NCI-H345 treated with DMSO at 0.1 percent for 48 hours (cell line): ENCODE data around the gene CHMP1A.
"Not testable (repeated sequence)": the region's sequence is repeated elsewhere in the genome, so short reads cannot be mapped to it uniquely, and the experiment has no call there.

ENCODE experiments used
- DNase-seq: peaks from one replicate; lab custom pipeline; 2025; ENCODE audit not compliant: unreplicated experiment; lab: John Stamatoyannopoulos, UW

The CHMP1A gene

DNA sequence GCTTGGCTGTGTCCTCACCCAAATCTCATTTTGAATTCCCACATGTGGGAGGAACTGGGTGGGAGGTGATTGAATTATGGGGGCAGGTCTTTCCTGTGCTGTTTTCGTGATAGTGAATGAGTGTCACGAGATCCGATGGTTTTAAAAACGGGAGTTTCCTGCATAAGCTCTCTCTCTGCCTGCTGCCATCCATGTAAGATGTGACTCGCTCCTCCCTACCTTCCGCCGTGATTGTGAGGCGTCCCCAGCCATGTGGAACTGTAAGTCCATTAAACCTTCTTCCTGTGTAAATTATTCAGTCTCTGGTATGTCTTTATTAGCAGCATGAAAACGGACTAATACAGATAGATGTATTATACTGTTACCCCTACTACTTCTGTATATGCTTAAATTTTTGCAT, 3.7 kb upstream of the CHMP1A start:
- DNase-seq: no peak

DNA sequence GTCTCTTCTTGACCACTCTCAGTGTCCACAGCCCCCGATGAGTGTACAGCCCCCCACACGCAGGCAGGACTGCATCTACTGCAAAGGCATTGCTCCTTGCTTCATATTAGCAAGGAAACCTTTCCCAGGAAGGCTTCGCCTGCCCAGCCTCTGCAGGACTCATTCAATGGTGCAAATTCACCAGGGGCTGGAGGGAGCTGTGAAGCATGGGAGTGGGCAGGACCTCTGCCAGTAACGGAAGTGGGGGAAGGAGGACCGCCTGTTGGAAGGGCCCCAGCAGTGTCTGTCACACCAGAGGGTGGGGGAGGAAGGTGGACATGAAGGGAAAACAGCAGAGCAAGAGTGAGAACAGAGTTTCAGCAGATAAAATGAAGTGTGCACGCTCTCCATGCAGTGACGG, 2.6 kb upstream of the CHMP1A start:
- DNase-seq: no peak

DNA sequence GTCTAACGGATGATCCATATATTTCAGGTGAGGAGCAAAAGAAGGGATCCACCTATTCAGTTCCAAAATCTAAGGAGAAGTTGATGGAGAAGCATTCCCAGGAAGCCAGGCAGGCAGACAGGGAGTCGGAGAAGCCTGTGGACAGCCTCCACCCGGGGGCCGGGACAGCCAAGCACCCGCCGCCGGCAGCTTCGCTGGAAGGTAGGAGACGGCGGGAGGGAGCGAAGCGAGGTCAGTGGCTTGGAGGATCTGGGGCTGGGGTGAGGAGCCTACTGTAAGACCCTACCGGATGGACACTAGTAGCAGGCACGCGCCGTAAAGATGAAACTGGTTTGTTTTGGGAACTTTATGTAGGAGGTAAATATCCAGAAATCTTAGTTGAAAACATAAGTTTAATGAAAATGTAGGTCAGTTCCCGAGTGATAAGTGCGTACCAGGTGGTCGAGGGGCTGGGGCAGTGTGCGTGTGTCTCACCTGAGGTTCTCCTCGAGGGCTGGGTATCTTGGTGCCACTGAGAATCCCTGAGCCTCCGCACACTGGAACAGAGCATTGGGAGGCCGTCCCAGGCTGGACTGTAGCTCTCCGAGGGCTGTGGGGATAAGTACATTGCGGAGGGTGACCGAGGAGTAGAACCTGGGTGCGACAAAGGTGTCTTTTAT, 842 bp upstream of the CHMP1A start:
- DNase-seq: no peak

DNA sequence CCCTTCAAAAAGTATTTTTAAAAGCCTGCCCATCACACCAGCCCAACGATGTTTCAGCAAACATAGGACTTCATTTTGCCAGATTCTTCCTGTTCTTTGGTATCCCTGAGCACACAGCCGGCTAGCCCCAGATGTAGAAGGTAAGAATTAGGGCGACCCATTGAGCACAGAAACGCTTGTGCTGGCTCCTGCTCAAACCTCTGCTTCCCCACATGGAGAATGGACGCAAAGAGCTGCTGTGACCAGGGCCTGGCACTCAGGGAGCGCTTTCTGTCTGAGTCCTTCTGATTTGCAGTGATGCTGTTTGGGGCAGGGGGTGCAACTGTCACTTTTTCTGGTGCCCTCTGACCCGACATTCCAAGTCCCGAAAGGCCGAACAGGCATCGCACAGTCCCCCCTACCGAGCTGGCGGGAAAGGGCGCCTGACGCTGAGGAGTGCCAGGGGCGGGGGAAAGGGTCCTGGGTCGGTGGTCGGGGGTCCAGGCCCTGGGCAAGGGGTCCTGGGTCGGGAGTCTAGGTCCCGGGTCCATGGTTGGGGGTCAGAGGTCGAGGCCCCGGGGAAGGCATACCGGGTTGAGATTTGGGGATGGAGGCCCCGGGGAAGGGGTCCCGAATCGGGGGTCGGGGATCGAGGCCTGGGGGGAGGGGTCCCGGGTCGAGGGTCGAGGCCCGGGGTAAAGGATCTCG, 930 bp downstream of the CHMP1A start:
- DNase-seq: no peak

DNA sequence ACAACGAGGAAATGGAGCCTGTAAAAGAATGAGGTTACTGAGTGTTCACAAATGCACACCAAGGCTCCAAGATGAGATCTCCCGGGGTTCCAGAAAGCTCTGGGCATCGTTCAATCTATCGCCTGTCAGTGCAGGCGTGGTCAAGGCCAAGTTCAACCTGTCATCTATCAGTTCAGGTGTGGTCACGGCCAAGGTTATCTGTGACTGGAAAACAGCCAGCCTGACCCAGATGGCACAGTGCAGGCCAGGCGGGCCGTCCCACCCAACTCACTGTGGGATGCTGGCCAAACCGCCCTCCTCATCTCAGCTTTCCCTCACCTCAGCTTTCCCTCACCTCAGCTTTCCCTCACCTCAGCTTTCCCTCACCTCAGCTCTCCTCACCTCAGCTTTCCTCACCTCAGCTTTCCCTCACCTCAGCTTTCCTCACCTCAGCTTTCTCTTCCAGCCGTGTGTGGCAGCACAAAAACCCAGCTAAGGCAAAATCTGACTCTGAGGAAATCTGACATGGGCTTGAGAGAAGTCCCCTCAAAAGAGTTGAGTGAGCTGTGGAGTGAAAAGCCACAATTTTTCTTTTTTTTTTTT, 2.4 kb downstream of the CHMP1A start:
- no peak for DNase-seq

DNA sequence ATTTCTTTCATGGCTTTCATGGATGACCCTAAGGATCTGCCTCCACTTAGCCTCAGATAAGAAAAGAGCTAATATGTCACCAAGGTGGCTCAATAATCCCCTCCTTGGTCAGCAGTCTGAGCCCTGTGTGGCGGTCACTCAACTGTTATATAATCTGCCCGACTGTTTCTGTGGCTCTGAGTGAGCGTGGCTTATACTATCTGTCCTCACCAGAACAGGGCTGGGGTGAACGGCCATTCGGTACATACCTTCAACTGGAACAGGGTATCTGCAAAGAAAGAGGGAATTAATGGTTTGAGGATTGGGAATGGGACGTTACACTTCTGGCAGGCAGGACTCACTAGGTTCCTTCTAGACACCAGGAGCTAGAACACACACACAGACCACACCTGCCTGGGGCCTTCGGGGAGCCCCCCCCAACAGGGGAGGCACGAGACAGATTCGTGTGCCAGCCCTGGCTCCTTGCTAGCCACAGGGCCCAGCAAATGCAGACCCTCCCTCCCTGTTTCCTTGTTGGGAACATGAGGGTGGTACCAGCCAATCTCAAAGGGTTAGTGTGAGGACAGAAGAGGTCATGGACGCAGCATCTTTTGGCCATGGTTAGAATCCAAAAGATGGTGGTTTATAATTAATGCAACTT, 3.7 kb downstream of the CHMP1A start:
- DNase-seq: no peak

DNA sequence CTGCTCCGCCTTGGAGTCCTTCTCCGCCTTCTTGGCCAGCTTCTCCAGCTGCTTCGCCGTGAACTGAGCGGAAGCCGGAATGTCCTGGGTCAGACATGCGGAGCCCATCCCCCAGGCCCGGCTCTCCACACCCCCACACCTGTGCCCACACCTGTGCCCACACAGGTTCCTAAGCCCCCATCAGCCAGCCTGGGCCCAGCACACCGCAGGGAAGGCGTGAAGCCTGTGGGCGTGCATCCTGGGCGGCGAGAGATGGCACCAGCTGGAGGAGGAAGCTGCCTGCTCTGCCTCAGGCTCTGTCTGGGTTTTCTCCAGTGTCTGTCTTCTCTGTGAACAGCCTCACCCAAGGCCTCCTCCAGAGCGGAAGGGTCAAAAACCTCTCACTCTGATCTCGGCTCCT, 5.9 kb downstream of the CHMP1A start:
- no peak for DNase-seq

DNA sequence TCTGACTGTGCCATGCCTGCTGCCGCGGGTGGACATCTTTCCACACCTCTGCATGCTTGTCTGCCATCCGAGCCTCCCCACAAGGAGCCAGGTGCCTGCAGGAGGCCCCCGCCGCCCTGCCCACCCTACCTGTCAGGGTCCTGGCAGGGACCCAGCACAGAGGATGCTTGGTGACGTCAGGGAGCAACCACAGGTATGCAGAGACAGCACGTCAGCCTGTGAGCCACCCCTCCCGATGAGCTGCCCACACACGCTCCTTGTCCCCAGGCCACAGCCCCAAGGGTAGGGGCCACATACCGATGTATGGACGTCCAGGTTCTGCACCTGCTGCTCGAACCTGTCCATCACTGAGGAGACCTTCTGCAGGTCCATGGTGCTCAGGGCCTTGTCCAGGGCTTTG, 10.6 kb downstream of the CHMP1A start:
- DNase-seq: no peak

DNA sequence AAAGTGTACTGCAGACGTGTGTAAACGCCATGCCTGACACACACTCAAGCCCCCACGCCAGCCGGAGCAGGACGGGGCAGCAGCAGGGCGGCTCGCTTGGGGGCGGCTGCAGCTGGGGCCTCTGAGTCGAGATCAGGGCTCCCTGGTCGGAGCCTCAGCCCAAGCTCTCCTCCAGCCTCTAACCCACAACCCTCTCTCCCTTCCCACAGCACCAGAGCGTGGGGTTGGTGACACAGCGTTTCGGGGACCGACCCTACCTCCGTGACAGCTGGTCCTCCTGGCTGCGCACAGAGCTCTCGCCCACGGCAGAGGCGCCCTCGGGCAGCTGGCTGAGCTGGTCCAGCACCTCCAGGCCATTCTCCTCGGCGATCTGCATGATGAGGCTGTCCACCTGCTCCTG, 11.2 kb downstream of the CHMP1A start:
- DNase-seq: no peak

DNA sequence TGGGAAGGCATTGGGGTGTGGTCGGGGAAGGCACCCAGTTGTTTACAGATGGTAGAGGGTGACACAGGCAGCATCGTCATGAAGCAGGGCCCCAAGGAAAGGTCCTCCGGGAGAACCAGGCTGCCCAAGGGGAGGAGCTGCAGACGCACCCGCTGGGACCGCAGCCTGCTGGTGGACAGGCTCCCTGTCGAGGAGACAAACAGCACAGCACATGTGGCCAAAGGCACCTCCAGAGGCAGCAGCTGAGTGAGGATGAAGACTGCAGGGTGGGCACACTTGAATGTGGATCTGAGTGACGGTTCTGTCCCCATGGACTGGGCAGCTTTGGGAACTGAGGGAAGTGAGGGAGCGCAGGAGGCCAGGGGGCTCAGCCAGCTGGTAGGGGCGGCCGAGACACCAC, 12.4 kb downstream of the CHMP1A start:
- DNase-seq: no peak

DNA sequence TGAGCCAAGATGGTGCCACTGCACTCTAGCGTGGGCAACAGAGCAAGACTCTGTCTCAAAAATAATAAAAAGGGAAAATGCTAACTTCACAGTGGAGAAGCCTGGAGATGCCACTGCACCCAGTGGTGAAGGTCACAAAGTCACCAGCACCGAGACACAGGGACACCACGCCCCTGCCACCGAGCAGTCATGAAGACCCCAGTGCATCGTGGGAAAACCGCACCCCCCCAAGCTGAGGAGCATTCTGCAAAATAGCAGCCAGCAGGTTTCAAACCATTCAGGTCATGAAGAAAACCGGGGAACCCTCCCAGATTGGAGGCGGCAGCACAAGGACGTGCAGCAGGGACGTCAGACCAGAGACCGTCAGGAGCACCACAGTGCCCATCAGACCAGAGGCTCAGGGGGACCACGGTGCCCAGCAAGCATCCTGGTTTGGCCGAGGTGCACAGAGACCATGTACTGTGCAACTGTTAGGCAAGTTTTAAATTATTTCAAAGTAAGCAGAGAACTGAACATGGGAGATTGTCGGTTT, 13.7 kb downstream of the CHMP1A start:
- DNase-seq: no peak

DNA sequence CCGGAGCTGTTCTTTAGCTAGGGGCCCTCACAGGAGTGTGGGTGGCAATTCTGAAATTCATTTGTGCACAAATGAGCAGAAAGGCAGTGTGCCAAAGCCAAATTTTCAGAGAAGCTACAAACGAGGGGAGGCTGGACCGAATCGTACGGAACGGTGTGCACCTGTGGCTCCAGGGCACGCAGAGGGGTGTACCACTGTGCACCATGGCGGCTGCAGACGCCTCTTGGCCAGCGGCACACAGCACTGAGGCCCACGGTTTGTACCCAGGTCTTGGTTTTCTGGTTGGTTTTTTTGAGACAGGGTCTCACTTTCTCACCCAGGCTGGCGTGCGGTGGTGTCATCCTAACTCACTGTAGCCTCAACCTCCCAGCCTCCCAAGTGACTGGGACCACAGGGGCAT, 14.9 kb downstream of the CHMP1A start:
- DNase-seq: no peak

DNA sequence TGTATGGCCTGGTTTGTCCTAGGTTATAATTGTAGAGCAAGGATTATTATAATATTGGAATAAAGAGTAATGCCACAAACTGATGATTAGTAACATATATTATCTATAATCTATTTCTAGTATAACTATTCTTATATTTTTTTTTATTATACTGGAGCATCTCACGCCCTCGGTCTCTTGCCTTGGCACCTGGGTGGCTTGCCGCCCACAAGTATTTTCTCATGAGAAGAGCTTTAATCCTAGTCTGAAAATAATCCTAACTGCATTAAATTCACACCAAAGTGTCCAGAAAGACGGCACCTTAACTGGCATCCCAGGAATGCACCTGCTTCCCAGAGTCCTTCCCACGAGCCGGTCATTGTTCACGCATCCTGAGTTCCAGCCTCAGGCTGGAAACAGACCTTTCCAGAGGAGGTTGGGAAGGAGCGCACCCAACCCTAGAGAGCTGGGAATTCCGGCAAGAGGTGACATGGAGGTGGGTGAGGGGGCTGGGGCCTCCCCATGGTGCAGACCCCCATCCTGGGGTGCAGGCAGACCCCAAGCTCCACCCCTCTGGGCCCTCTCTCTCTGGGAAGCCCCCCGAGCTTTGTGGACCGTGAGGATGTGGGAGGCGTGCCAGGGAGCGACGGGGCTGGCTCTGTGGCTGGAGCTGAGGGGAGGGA, 15.9 kb downstream of the CHMP1A start:
- no peak for DNase-seq

DNA sequence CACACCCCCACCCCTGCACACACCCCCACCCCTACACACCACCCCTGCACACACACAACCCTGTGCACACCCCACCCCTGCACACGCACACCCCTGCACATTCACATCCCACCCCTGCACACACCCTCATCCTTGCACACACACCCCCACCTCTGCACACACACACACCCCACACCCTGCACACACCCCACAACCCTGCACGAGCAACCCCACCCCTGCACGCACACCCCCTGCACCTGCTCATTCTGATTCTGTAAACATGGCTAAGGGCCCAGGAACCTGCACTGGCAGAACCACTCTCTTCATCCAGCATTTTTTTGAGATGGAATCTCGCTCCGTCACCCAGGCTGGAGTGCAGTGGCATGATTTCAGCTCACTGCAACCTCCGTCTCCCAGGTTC, 18.1 kb downstream of the CHMP1A start:
- no peak for DNase-seq

DNA sequence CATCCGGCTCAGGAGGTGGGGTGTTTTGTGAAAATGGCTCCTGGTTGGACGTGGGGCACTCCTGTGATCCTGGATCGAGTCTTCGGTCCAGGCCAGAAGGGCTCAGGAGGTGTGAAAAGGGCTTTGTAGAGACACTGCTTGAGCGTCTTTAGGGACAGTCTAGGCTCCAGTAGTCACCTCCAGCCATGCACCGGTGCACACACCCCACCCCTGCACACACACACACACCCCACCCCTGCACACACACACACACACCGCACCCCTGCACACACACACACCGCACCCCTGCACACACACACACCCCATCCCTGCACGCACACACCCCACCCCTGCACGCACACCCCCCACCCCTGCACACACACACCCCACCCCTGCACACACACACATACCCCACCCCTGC, 19.1 kb downstream of the CHMP1A start:
- no peak for DNase-seq

DNA sequence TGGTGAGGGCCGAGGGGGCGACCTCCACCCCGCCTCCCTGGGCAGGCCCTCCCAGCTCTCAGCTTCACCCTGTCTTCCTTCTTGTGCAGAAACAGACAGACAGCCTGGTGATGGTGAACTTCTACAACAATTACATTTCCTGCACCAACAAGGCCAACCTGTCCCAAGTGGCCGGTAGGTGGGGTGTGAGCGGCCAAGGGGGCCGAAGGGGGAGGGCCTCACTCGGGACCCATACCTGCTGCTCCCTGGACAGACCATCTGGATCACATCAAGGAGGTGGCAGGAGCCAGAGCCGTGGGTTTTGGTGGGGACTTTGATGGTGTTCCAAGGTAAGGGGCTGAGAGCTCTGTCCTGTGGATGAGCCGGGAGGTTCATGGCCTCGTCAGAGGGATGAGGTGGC, 20.1 kb downstream of the CHMP1A start:
- no peak for DNase-seq

DNA sequence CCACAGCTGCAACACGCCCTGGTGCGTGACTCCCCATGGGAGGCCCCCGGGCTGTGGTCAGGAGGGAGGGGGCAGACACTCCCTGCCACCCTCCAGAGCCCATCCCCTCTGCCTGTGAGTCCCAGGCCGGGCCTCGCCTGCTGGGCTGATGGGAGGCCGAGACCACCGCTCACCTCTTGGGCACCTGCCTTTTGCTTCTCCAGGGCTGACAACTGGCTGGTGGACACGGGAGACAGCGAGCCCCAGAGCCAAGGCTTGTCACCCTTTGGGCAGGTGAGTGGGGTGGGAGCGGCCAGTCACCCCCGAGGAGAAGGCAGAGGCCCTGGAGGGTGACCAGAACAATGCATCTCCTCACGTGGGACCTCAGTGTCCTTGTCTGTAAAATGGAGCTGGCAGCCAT, 20.8 kb downstream of the CHMP1A start:
- no peak for DNase-seq

DNA sequence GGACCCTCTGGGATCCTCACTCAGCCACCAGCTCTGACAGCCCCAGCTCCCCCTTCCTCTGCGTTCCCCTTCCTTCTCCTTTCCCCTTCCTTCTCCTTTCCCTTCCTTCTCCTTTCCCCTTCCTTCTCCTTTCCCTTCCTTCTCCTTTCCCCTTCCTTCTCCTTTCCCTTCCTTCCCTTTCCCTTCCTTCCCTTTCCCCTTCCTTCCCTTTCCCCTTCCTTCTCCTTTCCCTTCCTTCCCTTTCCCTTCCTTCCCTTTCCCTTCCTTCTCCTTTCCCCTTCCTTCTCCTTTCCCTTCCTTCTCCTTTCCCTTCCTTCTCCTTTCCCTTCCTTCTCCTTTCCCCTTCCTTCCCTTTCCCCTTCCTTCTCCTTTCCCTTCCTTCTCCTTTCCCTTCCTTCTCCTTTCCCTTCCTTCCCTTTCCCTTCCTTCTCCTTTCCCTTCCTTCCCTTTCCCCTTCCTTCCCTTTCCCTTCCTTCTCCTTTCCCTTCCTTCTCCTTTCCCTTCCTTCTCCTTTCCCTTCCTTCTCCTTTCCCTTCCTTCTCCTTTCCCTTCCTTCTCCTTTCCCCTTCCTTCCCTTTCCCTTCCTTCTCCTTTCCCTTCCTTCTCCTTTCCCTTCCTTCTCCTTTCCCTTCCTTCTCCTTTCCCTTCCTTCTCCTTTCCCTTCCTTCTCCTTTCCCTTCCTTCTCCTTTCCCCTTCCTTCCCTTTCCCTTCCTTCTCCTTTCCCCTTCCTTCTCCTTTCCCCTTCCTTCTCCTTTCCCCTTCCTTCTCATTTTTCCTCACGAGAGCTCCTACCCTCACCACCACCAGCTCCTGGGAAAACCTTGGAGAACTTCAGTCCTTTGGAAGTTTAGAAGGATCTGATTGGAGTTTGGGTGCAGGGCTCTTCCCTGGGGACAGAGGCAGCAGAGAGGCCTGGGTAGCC, 22.8 kb downstream of the CHMP1A start:
- DNase-seq: not testable (repeated sequence)

DNA sequence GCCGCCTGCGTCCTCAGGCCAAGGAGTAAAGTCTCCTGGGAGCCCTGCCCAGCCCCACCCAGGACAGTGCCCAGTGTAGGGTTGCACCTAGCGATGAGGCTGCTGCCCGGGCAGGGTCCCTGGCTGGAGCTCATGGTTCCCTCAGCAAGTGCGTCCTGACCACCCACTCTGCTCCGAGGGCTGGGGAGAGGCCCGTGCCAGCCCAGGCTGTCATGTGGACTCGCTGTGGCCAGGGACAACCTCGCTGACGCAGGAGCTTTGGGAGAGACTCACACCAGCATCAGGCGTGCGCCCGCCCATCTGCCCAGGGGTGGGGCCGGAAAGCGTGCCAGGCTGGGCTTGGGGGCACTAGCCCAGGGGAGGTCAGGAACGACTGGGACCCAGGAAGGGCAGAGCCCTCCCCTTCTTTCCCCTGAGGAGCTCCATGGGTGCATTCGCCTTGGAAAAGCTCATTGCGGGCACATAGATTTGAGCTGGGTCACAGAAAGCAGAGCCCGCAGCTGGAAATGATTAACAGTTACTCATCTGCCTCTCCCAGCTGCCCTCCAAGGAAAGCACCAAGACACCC, 24.4 kb downstream of the CHMP1A start:
- DNase-seq: no peak
